ENCODE data around the gene TREM2. TPM values are rescaled to one million over a fixed set of nuclear protein-coding genes. Genes with fewer than 3 reads are reported as not detected.

The TREM2 gene
- total RNA-seq (2016; rRNA removed; fragmentation: Illumina TruSeq; extraction: Trizol) (0.11 TPM in 1 of 2 replicates, not detected in the other), polyA plus RNA-seq (2011; rRNA removed) (not detected in 2 replicates), polyA minus RNA-seq (2011; rRNA and poly(A)+ RNA removed; ENCODE audit: low replicate concordance) (not detected in 2 replicates), Bru-seq, nascent RNA (not detected), BruChase-seq, experiment 1, labeled RNA remaining after a 6-hour chase (not detected), BruChase-seq, experiment 2, labeled RNA remaining after a 2-hour chase (not detected)
- not detected in 2 replicates for total RNA-seq (2016; cell fraction: cytosol; rRNA removed; fragmentation: Illumina TruSeq; extraction: Trizol; ENCODE audit: low read depth)
- total RNA-seq (2016; cell fraction: insoluble cytoplasmic fraction; rRNA removed; fragmentation: Illumina TruSeq; extraction: Trizol) = not detected in 2 replicates
- not detected in 2 replicates for total RNA-seq (2016; cell fraction: membrane; rRNA removed; fragmentation: Illumina TruSeq; extraction: Trizol)
- not detected in 2 replicates for total RNA-seq (2016; cell fraction: nucleus; rRNA removed; fragmentation: Illumina TruSeq; extraction: Trizol)
- polyA plus RNA-seq (2011; cell fraction: cytosol; rRNA removed) = 0.05 TPM in 1 of 2 replicates, not detected in the other
- not detected in 2 replicates for polyA plus RNA-seq (2011; cell fraction: nucleus; rRNA removed)
- polyA plus RNA-seq (2012) = not detected in 2 replicates
- not detected in 2 replicates for polyA plus RNA-seq (2016; cell fraction: cytosol; fragmentation: Illumina TruSeq; extraction: Trizol; ENCODE audit: low read depth)
- polyA plus RNA-seq (2016; cell fraction: insoluble cytoplasmic fraction; fragmentation: Illumina TruSeq; extraction: Trizol; ENCODE audit: low read depth) = not detected in 2 replicates
- polyA plus RNA-seq (2016; cell fraction: membrane; fragmentation: Illumina TruSeq; extraction: Trizol; ENCODE audit: low read depth) = not detected in 2 replicates
- not detected in 2 replicates for polyA plus RNA-seq (2016; cell fraction: nucleus; fragmentation: Illumina TruSeq; extraction: Trizol; ENCODE audit: insufficient read depth, low read depth)
- polyA minus RNA-seq (2011; cell fraction: cytosol; rRNA and poly(A)+ RNA removed) = not detected in 2 replicates
- polyA minus RNA-seq (2011; cell fraction: nucleus; rRNA and poly(A)+ RNA removed) = not detected in 2 replicates
- long read RNA-seq, experiment 1 = 0 reads
- long read RNA-seq, experiment 2 = 0 reads

GRCh38 chr6:41162687-41163418 lies at the start of gene TREM2:
Gene TREM2, minus strand, starts transcription at chr6:41163116. Its CDS starts 34 bp downstream, at chr6:41163082.
- H2AFZ ChIP-seq (ENCODE audit: low read length) = no peak within 1 kb of the TSS
- H3K9me3 ChIP-seq (ENCODE audit: low read length) = no peaks in the 10 kb centered on the region
- BruUV-seq (replicated peaks) = no TSS peak
- ChIA-PET CTCF (ENCODE audit: low intra/inter-chr PET ratio, low total read pairs) (no interaction called here), POLR2A (no interaction called here)
- no peak for DNase-seq (ENCODE audit: low spot score)
- H3K27me3 ChIP-seq (ENCODE audit: control insufficient read depth in 1 of 2, insufficient read depth in 2 of 2, low read length in 2 of 2) = peaks cover 0 to 15% of the 10 kb centered on the region in 2 experiments; a peak in 1 of 5 replicates
- in situ Hi-C loops (cut with HindIII; ENCODE audit: extremely low pct_ligation_motif_present, low pct_unique_long_range_greater_than_20kb) = no loop called here
- H3K27ac ChIP-seq (ENCODE audit: extremely low read length, insufficient read depth, low read length) = no peak within 1 kb of the TSS
- H3K4me3 ChIP-seq (replicated peaks in 1 of 3; ENCODE audit: insufficient read depth in 1 of 3, low read depth in 2 of 3, low read length in 3 of 3) = no peak within 1 kb of the TSS
- H3K79me2 ChIP-seq (ENCODE audit: insufficient read depth, low read length) = no peaks in the 10 kb centered on the region
- no peak within 1 kb of the TSS for H3K4me2 ChIP-seq (ENCODE audit: low read depth, low read length)
- H3K36me3 ChIP-seq (replicated peaks in 1 of 2; ENCODE audit: control insufficient read depth in 1 of 2, insufficient read depth in 2 of 2, low read length in 2 of 2) = no peaks in the 10 kb centered on the region
- H3K9ac ChIP-seq (ENCODE audit: insufficient read depth, low read depth, low read length) = no peak within 1 kb of the TSS
- TF ChIP-seq ZNF576 (CRISPR knock-in tag; IDR thresholded peaks at IDR 0.05) (no peak), ATF1 (CRISPR knock-in tag; IDR thresholded peaks at IDR 0.05) (no peak), ZBTB38 (CRISPR knock-in tag; IDR thresholded peaks at IDR 0.05) (no peak), ATAD3A (CRISPR knock-in tag; IDR thresholded peaks at IDR 0.05) (no peak), ONECUT2 (CRISPR knock-in tag; IDR thresholded peaks at IDR 0.05) (no peak), RFXAP (CRISPR knock-in tag; IDR thresholded peaks at IDR 0.05; ENCODE audit: borderline replicate concordance) (no peak), CEBPG (CRISPR knock-in tag; IDR thresholded peaks at IDR 0.05) (peak; percentile 13; the same call in 1 of the 2 replicates), CEBPB (IDR thresholded peaks at IDR 0.05; ENCODE audit: borderline replicate concordance, low read depth, low read length) (peak; percentile 56; the same call in 1 of the 2 replicates), ZNF430 (CRISPR knock-in tag; IDR thresholded peaks at IDR 0.05) (no peak)
- intact Hi-C loops (cut with micrococcal nuclease; ENCODE audit: unreplicated experiment) = no loop called here
- H4K20me1 ChIP-seq (ENCODE audit: insufficient read depth, low read length) = no peaks in the 10 kb centered on the region
- H3K4me1 ChIP-seq (ENCODE audit: insufficient read depth, low read length) = no peaks in the 10 kb centered on the region
- 50% methylated on average over 9 of the region's 10 CpGs for WGBS (ENCODE audit: low lambda C conversion rate)
- no peak for FAIRE-seq
- no peak for ATAC-seq
